KOPT-K1 (cell line): Measurements from ENCODE around the gene PTPRG.
"Not testable (repeated sequence)": the region's sequence is repeated elsewhere in the genome, so short reads cannot be mapped to it uniquely, and the experiment has no call there.

Experiments
- H3K27ac ChIP-seq: fragments of 200-600 bp; sonication (generic); 2 replicates; pipeline ENCODE4 v1.5.1; 2016; ENCODE audit warnings: antibody characterized with exemption, mild to moderate bottlenecking, low read depth, low read length; ENCODE audit not compliant: poor library complexity, severe bottlenecking
- H3K36me3 ChIP-seq: fragments of 200-600 bp; sonication (generic); 2 replicates; pipeline ENCODE4 v1.5.1; 2017; ENCODE audit warnings: antibody characterized with exemption, mild to moderate bottlenecking, low read length, moderate library complexity; ENCODE audit not compliant: insufficient read depth
- H3K9me3 ChIP-seq: fragments of 200-600 bp; sonication (generic); 2 replicates; pipeline ENCODE4 v1.5.1; 2017; ENCODE audit warnings: antibody characterized with exemption, low read length, mild to moderate bottlenecking; ENCODE audit not compliant: insufficient read depth, poor library complexity, severe bottlenecking

Gene PTPRG

DNA sequence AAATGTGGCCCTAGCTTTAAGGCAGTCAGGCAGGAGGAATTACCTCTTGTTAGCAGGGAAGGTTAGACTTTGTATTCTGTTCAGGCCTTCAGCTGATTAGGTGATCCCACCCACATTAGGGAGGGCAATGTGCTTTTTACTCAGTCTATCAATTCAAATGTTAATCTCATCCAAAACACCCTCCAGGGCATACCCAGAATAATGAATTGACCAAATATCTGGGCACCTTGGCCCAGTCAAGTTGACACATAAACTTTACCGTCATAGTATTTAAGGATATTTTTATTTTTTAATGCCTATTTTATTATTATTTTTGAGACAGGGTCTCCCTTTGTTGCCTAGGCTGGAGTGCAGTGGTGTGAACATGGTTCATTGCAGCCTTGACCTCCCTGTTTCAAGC is 146.1 kb downstream of the PTPRG start:
- Histone ChIP-seq H3K27ac (no peak overlapping the region), H3K9me3 (no peaks in the 10 kb centered on the region), H3K36me3 (no peaks in the 10 kb centered on the region)

DNA sequence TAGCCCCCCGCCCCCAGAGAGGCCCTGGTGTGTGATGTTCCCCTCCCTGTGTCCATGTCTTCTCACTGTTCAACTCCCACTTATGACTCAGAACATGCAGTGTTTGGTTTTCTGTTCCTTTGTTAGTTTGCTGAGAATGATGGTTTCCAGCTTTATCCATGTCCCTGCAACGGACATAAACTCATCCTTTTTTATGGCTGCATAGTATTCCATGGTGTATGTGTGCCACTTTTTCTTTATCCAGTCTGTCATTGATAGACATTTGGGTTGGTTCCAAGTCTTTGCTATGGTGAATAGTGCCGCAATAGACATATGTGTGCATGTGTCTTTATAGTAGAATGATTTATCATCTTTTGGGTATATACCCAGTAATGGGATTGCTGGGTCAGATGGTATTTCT is 149.5 kb downstream of the PTPRG start:
- H3K9me3 ChIP-seq, H3K36me3 ChIP-seq, H3K27ac ChIP-seq: not testable (repeated sequence)

DNA sequence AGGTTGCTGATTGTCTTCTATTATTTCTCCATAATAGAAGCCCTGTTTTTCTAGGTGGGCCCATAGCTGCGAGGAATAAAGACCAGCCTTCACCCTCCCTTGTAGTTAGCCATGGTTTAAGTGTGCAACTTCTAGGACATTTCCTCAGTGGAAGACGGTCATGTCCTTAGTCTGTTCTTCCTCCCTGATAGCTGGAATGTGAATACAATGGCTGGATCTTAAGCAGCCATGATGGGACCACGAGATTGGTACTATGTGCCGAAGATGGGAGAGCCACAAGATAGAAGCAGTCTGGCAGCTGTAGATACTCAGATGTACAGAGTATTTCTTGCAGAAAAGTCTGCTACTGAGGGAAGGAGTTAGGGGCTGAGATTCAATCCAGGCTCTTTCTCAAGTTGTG is 152.9 kb downstream of the PTPRG start:
- Histone ChIP-seq H3K27ac (no peak overlapping the region), H3K9me3 (no peaks in the 10 kb centered on the region)

DNA sequence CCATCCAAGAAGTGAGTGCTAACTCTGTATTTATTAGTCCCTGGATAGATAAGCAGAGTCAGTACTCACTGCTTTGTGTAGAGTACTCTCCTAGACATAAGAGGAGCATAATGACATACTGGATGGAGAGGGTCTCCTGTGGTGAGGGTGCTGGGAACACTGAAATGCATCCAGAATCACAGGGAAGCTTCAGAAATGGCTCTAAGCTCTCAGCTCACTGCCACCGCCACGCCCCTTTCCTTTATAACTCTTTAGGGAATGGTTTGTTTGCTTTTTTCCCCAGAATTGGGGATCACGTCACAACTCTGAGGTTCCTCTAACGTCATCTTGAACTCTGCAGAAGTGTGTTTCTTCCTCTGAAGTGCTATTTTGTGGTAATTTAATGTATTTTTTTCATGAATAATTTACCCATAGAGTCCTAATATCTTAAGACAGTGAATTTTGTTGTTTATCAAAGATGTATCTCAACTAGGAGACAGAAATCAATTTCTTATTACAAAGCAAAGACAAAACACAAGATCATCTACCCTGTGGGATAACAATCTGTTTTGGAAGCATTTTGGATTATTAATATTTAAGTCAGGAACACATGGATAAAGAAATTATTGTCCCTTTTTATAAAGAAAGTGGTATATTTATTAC is 154.6 kb downstream of the PTPRG start:
- Histone ChIP-seq H3K9me3 (no peaks in the 10 kb centered on the region), H3K27ac (no peak overlapping the region), H3K36me3 (no peaks in the 10 kb centered on the region)

More for the DNA sequence above, 152.9 kb downstream of the PTPRG start:
- no peaks in the 10 kb centered on the region for H3K36me3 ChIP-seq

DNA sequence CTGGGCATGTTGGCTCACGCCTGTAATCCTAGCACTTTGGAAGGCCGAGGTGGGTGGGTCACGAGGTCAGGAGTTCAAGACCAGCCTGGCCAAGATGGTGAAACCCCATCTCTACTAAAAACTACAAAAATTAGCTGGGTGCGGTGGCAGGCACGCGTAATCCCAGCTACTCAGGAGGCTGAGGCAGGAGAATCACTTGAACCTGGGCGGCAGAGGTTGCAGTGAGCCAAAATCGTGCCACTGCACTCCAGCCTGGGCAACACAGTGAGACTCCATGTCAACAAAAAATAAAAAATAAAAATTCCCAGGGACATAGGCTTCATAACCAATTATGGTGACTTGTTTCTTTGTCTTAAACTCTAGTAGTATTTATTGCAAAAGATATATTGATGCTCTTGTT is 155.3 kb downstream of the PTPRG start:
- H3K27ac ChIP-seq, H3K9me3 ChIP-seq, H3K36me3 ChIP-seq: not testable (repeated sequence)

DNA sequence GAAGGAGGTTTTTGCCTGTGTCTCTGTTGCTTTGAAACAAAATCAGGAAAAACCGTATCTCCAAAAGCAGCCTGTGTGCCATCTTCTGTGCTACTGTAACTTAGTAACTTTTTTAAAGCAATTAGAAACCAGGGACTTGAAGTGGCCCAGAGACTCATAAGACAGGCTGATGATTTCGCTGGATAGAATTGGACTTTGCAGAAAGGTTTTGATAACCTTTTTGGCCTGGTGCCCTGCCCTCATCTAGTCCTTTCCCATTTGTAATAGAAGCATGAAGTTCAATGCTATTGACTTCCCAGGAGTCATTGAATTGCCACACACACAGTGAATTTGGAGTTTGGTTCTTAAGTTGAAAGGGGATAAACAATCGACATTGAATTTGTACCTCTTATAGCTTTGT is 157.2 kb downstream of the PTPRG start:
- no peaks in the 10 kb centered on the region for H3K36me3 ChIP-seq
- H3K27ac ChIP-seq: no peak overlapping the region
- H3K9me3 ChIP-seq: no peaks in the 10 kb centered on the region

DNA sequence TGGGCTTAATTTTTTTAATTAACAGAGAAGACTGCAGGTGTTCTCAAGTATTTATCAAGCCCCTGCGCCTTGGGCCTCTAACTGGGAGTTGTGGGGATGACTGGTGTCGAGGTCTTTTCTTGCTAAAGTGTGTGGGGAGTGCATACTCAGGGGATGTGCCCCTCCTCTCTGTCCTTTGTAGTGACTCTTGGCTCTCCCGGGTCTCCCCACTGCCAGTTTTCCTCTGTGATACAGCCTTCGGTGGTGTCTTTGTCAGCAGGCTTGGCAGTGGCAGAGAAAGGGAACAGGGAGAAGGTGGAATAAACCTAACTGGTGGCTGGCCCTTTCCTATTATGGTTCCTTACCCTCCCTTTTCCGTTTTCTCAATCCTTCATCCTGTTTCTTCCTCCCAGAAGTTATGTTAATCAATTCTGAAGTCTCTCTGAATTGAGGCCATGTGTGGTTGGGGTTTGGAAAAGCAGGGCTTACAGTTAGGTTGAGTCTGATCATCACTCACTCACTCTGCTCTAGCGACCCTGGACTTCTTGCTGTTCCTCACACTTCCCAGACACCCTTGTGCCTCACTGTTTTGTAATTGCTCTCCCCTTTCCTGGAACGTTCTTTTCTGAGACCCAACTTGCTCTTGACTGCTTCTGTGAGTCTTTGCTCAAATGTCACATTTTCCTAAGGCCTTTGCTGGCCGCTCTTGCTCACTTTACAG is 158.1 kb downstream of the PTPRG start:
- no peaks in the 10 kb centered on the region for H3K36me3 ChIP-seq
- H3K27ac ChIP-seq: no peak overlapping the region
- no peaks in the 10 kb centered on the region for H3K9me3 ChIP-seq

DNA sequence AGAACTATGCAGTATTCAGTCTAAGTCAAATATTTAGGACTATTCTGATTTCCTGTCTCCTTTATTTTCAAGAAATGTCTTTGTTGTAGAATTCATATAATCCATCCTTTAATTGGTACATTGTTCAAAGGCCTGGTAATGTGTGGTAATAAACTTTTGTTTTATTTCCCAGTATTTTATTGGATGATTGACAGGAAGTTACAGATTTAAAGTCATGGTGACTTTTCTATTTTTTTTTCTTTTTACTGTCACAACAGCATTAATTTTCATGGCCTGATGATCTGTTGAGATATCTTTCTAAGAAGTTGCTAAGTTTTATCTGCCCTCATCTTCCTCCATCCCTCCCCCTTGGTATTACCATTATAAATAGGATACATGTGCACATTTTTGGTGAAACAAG is 161.7 kb downstream of the PTPRG start:
- Histone ChIP-seq H3K27ac (no peak overlapping the region), H3K36me3 (no peaks in the 10 kb centered on the region), H3K9me3 (no peaks in the 10 kb centered on the region)

DNA sequence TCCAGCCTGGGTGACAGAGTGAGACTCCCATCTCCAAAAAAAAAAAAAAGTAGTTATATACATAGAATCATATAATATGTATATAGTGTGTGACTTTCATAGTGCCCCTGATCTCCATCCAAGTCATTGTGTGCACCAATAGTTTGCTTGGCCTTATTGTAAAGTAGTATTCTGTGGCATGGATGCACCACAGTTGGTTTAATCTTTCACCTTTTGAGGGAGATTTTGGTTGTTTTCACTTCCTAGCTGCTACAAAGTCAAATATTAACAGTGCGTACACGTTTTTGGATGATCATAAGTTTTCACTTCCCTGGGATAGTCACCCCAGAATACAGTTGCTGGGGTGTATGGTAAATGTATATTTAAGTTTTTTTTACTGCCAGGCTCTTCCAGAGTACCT is 162.8 kb downstream of the PTPRG start:
- Histone ChIP-seq H3K9me3 (no peaks in the 10 kb centered on the region), H3K36me3 (no peaks in the 10 kb centered on the region), H3K27ac (no peak overlapping the region)

DNA sequence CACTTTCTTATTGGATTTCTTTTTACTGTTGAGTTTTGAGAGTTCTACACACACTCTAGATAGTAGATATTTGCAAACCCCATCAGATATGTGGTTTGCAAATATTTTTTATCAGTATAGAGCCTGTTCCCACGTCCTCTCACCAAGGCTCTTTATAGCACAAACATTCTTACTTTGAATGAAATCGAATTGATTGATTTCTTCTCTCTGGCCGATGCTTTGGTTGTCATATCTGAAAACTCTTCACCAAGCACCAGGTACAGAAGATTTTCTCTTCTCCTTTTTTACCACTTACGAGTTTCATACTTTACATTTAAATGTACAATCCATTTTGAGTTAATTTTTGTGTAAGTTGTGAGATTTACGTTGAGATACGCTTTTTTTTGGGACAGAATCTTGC is 163.4 kb downstream of the PTPRG start:
- Histone ChIP-seq H3K27ac (no peak overlapping the region), H3K36me3 (no peaks in the 10 kb centered on the region), H3K9me3 (no peaks in the 10 kb centered on the region)

DNA sequence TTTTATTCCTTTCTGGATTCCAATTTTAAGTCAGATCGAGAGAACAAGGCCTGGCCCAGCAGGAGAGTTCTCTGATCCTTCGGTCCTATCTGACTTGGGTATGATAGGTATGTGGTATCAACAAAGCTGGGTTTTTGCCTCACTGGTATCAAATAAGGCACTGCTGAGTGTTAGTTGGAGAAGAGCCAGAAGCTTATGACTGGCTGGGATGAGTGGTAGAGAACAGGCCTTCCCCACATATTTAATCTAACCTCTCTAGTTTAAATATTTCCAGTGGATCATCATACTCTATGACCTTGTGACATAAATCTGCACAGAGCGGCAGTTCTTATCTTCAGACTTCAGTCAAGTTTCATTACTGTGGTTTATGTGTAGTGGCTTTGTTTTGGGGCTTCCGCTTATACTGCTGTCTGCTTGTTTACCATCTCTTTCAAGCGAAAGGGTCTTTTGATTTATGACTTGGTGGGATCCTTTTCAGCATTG is 164.5 kb downstream of the PTPRG start:
- no peaks in the 10 kb centered on the region for H3K36me3 ChIP-seq
- H3K27ac ChIP-seq: no peak overlapping the region
- no peaks in the 10 kb centered on the region for H3K9me3 ChIP-seq

DNA sequence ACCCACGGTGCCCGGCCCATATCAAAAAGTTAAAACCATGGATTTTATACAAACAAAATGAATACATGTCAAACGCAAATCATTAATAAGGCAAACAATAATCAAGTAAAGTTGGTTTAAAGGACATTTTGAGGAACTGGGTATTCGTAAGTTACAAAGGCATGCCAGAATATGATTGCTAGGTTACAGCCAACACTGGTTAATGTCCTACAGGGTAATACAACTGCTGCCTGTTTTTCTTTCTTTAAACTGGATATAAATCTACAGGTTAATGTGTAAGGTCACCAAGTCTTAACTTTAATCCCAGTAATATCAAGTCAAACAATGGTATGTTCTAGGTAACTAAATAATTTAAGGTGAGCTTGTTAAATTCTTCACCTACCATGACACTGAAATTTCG is 166.1 kb downstream of the PTPRG start:
- H3K36me3 ChIP-seq: no peaks in the 10 kb centered on the region
- H3K27ac ChIP-seq: no peak overlapping the region
- H3K9me3 ChIP-seq: no peaks in the 10 kb centered on the region

DNA sequence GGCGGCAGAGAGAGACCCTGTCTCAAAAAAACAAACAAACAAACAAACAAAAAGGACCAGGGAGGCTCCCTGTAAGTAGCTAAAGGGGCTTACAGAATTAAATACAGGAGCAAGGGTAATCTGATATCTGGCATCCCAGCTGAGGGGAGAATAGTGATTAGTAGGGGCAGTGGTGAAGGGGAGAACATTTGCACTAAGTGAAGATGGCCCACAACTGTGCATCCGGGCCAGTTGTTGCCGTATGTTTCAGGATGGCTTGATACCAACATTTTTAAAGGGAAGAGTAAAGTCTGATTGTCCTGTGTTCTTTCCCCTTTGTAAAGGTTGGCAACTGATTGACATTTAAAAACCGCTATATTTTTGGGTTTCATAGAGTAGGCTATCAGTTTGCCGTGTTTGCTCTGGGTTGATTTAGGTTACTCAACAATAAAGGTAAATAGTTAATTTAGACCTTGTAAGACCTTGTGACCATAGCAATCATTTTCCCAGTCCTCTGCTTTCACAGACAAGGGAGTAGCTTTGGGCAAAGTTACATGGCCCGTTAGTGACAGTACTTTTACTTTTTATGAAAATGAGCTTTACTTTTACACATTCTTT is 167.8 kb downstream of the PTPRG start:
- no peak overlapping the region for H3K27ac ChIP-seq
- H3K36me3 ChIP-seq: no peaks in the 10 kb centered on the region
- H3K9me3 ChIP-seq: no peaks in the 10 kb centered on the region

DNA sequence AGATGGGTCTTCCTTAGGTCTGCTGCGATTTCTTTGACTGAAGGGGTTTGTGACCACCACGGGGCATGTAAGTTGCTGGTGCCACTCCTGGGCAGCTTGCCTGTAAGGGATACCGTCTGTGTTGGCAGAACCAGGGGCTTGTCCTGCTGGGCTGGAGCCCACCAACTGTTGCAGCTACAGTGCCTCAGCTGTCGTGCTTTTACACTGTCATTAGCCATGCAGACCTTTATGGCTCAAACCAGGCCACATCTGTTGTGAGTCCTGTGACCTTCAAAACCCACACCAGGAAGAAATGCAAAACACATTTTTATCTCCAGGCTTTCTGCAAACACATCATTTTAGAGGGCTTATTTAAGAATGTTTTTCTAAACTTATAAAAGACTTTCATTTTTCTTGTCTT is 168.7 kb downstream of the PTPRG start:
- H3K36me3 ChIP-seq: no peaks in the 10 kb centered on the region
- H3K9me3 ChIP-seq: no peaks in the 10 kb centered on the region
- no peak overlapping the region for H3K27ac ChIP-seq

DNA sequence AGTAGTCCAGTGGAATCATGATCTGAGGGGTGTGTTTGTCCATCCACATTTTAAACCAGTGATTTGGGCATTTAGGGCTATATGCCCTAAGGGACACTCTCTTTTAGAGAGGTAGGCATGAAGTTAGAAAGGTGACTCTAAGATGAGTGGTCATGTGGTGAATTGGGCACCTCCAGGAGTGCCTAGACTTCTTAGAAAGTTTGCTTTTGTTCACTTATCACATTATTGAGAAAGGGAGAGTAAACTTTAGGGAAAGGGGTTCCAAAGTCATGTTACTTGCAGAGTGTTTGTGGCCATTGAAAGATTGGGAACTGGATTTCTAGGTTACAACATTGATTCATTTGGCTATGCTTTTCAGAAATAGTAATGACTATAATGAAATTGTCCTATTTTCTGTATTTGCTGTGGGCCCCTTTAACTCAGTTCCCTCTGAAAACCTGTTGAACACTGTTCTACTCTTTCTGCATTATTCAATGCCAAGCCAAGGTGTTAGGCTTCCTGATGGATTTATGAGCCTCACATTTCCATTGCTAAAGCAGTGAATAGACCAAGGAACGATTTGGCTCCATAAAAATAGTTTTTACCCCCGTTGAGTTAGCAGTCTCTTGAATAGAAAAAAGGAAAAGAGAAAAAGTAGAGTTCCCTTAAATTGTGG is 169.3 kb downstream of the PTPRG start:
- H3K36me3 ChIP-seq: no peaks in the 10 kb centered on the region
- H3K9me3 ChIP-seq: no peaks in the 10 kb centered on the region
- no peak overlapping the region for H3K27ac ChIP-seq
